ENCODE data around the gene CCDC9B.
A peak's percentile ranks its signal among the peaks of the same experiment; 100 is the strongest.

Gene CCDC9B

DNA sequence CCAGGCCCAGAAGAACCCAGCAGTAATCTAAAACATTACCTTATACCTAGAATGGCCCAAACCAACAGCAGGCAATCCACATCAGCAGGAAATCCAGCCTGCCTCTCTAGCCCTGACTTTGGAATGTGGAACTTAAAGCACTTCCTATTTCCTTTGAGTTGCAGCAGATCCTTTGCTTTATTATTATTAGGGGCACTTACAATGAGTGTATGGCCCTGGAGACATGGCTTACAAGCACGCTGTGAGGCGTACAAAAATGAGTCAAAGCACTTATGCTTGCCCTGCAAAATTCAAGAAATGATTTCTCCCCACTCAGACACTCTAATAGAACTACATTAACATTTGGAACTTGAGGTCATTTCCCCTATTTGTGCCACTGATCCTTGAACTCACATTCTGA lies 32.2 kb upstream of the CCDC9B start:
- no peak overlapping the region for H3K27ac ChIP-seq (ENCODE audit: low read length)
- no peaks in the 10 kb centered on the region for H3K9me3 ChIP-seq (ENCODE audit: control insufficient read depth in 1 of 2, low read length in 2 of 2)

DNA sequence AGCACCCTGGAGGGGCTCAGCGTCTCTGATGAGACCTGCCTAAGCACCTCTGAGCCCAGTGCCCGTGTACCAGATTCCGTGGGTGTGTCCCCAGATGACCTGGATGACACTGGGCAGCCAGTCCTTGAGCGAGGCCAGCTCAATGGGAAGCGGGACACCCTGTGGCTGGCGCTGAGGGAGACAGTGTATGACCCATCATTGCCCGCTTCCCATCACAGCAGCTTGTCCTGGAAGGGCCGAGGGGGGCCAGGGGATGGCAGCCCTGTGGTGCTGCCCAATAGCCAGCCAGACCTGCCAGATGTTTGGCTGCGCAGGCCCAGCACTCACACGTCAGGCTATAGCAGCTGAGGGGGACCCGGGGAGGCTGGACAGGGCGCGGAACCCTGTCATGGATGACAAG lies 29.2 kb upstream of the CCDC9B start:
- Histone ChIP-seq H3K4me3 (ENCODE audit: low read depth in 1 of 2, low read length in 2 of 2) (no peak overlapping the region), H3K36me3 (ENCODE audit: control insufficient read depth in 1 of 2, insufficient read depth in 2 of 2, low read length in 2 of 2) (no peaks in the 10 kb centered on the region), H3K27me3 (ENCODE audit: low read depth, low read length) (no peaks in the 10 kb centered on the region), H3K27ac (ENCODE audit: low read length) (no peak overlapping the region), H3K4me1 (ENCODE audit: control insufficient read depth in 1 of 2, insufficient read depth in 2 of 2, low read length in 2 of 2) (peaks cover 0 to 16% of the 10 kb centered on the region in 2 donors), H3K9me3 (ENCODE audit: control insufficient read depth in 1 of 2, low read length in 2 of 2) (no peaks in the 10 kb centered on the region)

More for the DNA sequence above, 32.2 kb upstream of the CCDC9B start:
- no peaks in the 10 kb centered on the region for H3K36me3 ChIP-seq (ENCODE audit: control insufficient read depth in 1 of 2, insufficient read depth in 2 of 2, low read length in 2 of 2)
- H3K4me3 ChIP-seq (ENCODE audit: low read depth in 1 of 2, low read length in 2 of 2): no peak overlapping the region
- no peaks in the 10 kb centered on the region for H3K27me3 ChIP-seq (ENCODE audit: low read depth, low read length)
- H3K4me1 ChIP-seq (ENCODE audit: control insufficient read depth in 1 of 2, insufficient read depth in 2 of 2, low read length in 2 of 2): peaks cover 0 to 4% of the 10 kb centered on the region in 2 donors

DNA sequence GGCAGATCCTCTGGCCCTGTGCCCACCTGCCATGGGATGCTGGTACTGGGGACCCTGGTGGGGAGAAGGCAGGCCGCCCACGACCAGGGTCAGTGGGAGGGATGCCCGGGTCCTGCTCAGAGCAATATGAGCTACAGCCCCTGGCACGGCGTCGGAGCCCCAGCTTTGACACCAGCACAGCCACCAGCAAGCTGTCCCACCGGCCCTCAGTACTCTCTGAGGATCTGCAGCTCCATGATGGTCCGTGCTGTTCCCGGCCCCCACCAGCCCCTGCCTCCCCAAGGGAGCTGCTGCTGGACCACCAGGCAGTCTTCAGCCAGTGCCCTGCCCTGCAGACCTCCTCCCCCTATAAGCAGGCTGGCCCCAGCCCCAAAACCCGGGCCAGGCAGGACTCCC lies 28.7 kb upstream of the CCDC9B start:
- no peaks in the 10 kb centered on the region for H3K27me3 ChIP-seq (ENCODE audit: low read depth, low read length)
- H3K4me3 ChIP-seq (ENCODE audit: low read depth in 1 of 2, low read length in 2 of 2): no peak overlapping the region
- H3K27ac ChIP-seq (ENCODE audit: low read length): no peak overlapping the region
- no peaks in the 10 kb centered on the region for H3K36me3 ChIP-seq (ENCODE audit: control insufficient read depth in 1 of 2, insufficient read depth in 2 of 2, low read length in 2 of 2)
- H3K4me1 ChIP-seq (ENCODE audit: control insufficient read depth in 1 of 2, insufficient read depth in 2 of 2, low read length in 2 of 2): peaks cover 0 to 16% of the 10 kb centered on the region in 2 donors
- H3K9me3 ChIP-seq (ENCODE audit: control insufficient read depth in 1 of 2, low read length in 2 of 2): no peaks in the 10 kb centered on the region

DNA sequence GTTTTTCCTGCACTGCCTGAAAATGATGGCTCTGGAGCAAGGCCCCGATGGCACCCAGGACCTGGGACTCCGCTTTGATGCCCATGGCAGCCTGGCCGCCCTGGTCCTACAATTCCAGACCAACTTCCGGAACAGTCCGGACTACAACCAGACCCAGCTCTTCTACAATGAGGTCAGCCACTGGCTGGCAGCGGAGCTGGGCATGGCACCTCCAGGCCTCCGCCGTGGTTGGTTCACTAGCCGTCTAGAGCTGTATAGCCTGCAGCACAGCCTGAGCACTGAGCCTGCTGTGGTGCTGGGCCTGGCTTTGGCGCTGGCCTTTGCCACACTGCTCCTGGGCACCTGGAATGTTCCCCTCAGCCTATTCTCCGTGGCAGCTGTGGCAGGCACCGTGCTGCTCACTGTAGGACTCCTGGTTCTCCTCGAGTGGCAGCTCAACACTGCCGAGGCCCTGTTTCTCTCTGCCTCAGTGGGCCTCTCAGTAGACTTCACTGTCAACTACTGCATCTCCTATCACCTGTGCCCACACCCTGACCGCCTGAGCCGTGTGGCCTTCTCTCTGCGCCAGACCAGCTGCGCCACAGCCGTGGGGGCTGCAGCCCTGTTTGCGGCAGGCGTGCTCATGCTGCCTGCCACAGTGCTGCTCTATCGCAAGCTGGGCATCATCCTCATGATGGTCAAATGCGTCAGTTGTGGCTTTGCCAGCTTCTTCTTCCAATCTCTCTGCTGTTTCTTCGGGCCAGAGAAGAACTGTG lies 28.2 kb upstream of the CCDC9B start:
- Histone ChIP-seq H3K27me3 (ENCODE audit: low read depth, low read length) (no peaks in the 10 kb centered on the region), H3K27ac (ENCODE audit: low read length) (no peak overlapping the region), H3K36me3 (ENCODE audit: control insufficient read depth in 1 of 2, insufficient read depth in 2 of 2, low read length in 2 of 2) (no peaks in the 10 kb centered on the region), H3K9me3 (ENCODE audit: control insufficient read depth in 1 of 2, low read length in 2 of 2) (no peaks in the 10 kb centered on the region), H3K4me1 (ENCODE audit: control insufficient read depth in 1 of 2, insufficient read depth in 2 of 2, low read length in 2 of 2) (peaks cover 0 to 16% of the 10 kb centered on the region in 2 donors), H3K4me3 (ENCODE audit: low read depth in 1 of 2, low read length in 2 of 2) (no peak overlapping the region)

DNA sequence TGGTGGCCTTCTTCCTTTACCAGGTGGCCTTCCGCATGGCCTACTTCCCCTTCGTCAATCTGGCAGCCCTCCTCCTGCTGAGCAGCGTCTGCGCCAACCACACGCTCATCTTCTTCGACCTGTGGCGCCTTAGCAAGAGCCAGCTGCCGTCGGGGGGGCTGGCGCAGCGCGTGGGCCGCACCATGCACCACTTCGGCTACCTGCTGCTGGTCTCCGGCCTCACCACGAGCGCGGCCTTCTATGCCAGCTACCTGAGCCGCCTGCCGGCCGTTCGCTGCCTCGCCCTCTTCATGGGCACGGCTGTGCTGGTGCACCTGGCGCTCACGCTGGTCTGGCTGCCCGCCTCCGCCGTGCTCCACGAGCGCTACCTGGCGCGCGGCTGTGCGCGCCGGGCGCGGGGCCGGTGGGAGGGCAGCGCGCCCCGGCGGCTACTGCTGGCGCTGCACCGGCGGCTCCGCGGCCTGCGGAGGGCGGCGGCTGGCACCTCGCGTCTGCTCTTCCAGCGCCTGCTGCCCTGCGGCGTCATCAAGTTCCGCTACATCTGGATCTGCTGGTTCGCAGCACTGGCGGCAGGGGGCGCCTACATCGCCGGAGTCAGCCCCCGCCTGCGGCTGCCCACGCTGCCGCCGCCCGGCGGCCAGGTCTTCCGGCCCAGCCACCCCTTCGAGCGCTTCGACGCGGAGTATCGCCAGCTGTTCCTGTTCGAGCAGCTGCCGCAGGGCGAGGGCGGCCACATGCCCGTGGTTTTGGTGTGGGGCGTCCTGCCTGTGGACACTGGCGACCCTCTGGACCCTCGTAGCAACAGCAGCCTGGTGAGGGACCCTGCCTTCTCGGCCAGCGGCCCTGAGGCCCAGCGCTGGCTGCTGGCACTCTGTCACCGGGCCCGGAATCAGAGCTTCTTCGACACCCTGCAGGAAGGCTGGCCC lies 27.2 kb upstream of the CCDC9B start:
- no peak overlapping the region for H3K27ac ChIP-seq (ENCODE audit: low read length)
- peak overlapping the region; percentile 21 to 57 for H3K4me3 ChIP-seq (ENCODE audit: low read depth in 1 of 2, low read length in 2 of 2)
- no peaks in the 10 kb centered on the region for H3K27me3 ChIP-seq (ENCODE audit: low read depth, low read length)
- H3K4me1 ChIP-seq (ENCODE audit: control insufficient read depth in 1 of 2, insufficient read depth in 2 of 2, low read length in 2 of 2): peaks cover 0 to 16% of the 10 kb centered on the region in 2 donors
- no peaks in the 10 kb centered on the region for H3K36me3 ChIP-seq (ENCODE audit: control insufficient read depth in 1 of 2, insufficient read depth in 2 of 2, low read length in 2 of 2)
- H3K9me3 ChIP-seq (ENCODE audit: control insufficient read depth in 1 of 2, low read length in 2 of 2): no peaks in the 10 kb centered on the region

DNA sequence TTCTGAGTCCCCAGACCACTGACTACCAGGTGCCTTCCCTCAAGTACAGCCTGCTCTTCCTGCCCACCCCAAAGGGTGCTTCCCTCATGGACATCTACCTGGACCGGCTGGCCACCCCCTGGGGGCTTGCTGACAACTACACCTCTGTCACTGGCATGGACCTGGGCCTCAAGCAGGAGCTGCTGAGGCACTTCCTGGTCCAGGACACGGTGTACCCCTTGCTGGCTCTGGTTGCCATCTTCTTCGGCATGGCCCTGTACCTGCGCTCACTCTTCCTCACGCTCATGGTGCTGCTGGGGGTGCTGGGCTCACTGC lies 26.6 kb upstream of the CCDC9B start:
- Histone ChIP-seq H3K36me3 (ENCODE audit: control insufficient read depth in 1 of 2, insufficient read depth in 2 of 2, low read length in 2 of 2) (no peaks in the 10 kb centered on the region), H3K27ac (ENCODE audit: low read length) (no peak overlapping the region), H3K27me3 (ENCODE audit: low read depth, low read length) (no peaks in the 10 kb centered on the region), H3K9me3 (ENCODE audit: control insufficient read depth in 1 of 2, low read length in 2 of 2) (no peaks in the 10 kb centered on the region), H3K4me1 (ENCODE audit: control insufficient read depth in 1 of 2, insufficient read depth in 2 of 2, low read length in 2 of 2) (peaks cover 0 to 16% of the 10 kb centered on the region in 2 donors), H3K4me3 (ENCODE audit: low read depth in 1 of 2, low read length in 2 of 2) (peak overlapping the region; percentile 21 to 57)

DNA sequence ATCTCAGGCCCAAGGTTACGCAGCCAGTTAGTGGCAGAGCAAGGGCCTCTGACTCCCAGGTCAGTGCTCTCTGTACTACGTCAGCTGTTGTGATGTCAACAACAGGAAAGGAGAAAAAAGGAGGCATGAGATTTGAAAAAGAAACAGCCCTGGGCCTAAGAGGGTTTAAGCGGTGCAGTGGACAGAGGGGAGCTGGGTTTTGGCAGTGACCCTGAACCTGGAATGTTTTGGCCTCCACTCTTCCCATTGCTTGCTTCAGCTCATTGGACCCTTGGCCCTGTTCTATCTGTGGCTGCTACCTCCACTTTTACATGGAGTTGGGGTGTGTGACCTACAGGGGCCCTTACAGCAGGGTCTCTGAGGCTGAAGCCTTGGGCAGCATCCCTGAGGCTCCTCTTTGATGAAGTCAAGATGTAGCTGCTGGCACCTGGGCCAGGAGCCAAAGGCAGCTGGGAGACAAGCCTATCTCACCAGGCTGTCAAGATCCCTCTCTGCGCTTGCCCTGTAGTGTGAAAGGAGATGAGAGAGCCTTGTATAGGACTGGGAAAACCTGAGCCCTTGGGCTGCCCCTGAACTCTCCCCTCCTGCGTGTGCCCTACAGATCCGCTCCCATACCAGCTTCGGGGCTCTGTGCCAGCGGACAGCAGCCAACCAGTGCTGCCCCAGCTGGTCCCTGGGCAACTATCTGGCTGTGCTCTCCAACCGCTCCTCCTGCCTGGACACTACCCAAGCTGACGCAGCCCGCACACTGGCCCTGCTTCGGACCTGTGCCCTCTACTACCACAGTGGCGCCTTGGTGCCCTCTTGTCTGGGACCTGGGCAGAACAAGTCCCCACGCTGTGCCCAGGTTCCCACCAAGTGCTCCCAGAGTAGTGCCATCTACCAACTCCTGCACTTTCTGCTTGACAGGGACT lies 26.0 kb upstream of the CCDC9B start:
- H3K27me3 ChIP-seq (ENCODE audit: low read depth, low read length): no peaks in the 10 kb centered on the region
- H3K9me3 ChIP-seq (ENCODE audit: control insufficient read depth in 1 of 2, low read length in 2 of 2): no peaks in the 10 kb centered on the region
- peak overlapping the region in 1 of 2 donors; percentile 57 for H3K4me3 ChIP-seq (ENCODE audit: low read depth in 1 of 2, low read length in 2 of 2)
- H3K36me3 ChIP-seq (ENCODE audit: control insufficient read depth in 1 of 2, insufficient read depth in 2 of 2, low read length in 2 of 2): no peaks in the 10 kb centered on the region
- H3K4me1 ChIP-seq (ENCODE audit: control insufficient read depth in 1 of 2, insufficient read depth in 2 of 2, low read length in 2 of 2): peaks cover 0 to 16% of the 10 kb centered on the region in 2 donors
- no peak overlapping the region for H3K27ac ChIP-seq (ENCODE audit: low read length)

DNA sequence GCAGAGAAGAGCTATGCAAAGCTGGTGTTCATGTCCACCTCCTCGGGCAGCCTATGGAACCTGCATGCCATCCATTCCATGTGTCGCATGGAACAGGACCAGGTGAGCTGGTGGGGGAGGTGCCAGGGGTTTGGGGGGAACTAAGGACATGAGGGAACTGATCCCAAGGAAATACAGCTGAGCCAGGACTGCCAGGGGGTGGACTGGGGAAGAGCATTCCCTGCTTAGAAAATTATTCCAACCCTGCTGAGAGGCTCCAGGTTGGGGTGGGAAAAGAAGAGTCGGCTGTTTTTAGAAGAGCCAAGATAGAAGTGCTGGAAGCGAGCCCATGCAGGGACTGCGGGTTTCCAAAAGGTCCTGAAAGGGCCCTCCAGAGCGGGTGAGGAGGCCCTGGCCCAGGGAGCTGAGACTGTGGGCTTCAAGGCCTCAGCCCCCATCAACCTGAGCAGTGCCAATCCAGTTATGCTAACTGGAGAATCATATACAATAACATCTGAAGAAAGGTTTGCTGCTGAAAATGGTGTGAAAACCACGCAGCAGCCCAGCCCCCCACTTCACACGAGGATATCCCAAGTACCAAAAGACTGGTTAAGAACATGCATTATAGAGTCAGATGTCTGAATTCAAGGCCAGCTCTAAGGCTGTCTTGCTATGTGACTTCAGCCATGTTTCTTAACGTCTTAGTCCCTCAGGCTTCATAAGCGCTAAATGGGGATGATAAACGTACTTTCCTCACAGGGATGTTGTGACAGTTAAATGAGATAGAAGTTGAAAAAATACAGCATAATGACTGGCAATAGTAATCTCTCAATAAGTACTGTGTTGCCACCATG lies 25.1 kb upstream of the CCDC9B start:
- no peaks in the 10 kb centered on the region for H3K36me3 ChIP-seq (ENCODE audit: control insufficient read depth in 1 of 2, insufficient read depth in 2 of 2, low read length in 2 of 2)
- no peak overlapping the region for H3K27ac ChIP-seq (ENCODE audit: low read length)
- no peak overlapping the region for H3K4me3 ChIP-seq (ENCODE audit: low read depth in 1 of 2, low read length in 2 of 2)
- H3K27me3 ChIP-seq (ENCODE audit: low read depth, low read length): no peaks in the 10 kb centered on the region
- H3K9me3 ChIP-seq (ENCODE audit: control insufficient read depth in 1 of 2, low read length in 2 of 2): no peaks in the 10 kb centered on the region
- peaks cover 0 to 16% of the 10 kb centered on the region in 2 donors for H3K4me1 ChIP-seq (ENCODE audit: control insufficient read depth in 1 of 2, insufficient read depth in 2 of 2, low read length in 2 of 2)

DNA sequence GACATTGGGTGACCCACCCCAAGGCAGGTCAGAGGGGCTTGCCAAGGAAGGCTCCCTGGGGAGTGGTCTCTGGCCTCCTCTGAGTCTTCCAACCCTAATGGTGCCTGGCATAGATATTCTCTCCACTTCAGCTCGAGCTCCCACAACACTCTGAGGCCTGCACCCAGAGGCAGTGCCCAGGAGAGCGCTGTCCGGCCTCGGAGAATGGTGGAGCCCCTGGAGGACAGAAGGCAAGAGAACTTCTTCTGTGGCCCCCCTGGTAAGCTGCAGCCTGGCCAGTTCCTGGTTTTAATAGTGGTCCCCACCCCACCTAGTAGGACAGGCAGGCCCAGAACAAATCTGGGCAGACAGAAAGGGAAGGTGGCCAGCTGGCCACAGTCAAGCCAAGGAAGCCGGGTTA lies 24.3 kb upstream of the CCDC9B start:
- Histone ChIP-seq H3K27ac (ENCODE audit: low read length) (no peak overlapping the region), H3K4me1 (ENCODE audit: control insufficient read depth in 1 of 2, insufficient read depth in 2 of 2, low read length in 2 of 2) (peaks cover 0 to 16% of the 10 kb centered on the region in 2 donors), H3K36me3 (ENCODE audit: control insufficient read depth in 1 of 2, insufficient read depth in 2 of 2, low read length in 2 of 2) (no peaks in the 10 kb centered on the region), H3K4me3 (ENCODE audit: low read depth in 1 of 2, low read length in 2 of 2) (no peak overlapping the region), H3K9me3 (ENCODE audit: control insufficient read depth in 1 of 2, low read length in 2 of 2) (no peaks in the 10 kb centered on the region), H3K27me3 (ENCODE audit: low read depth, low read length) (no peaks in the 10 kb centered on the region)

DNA sequence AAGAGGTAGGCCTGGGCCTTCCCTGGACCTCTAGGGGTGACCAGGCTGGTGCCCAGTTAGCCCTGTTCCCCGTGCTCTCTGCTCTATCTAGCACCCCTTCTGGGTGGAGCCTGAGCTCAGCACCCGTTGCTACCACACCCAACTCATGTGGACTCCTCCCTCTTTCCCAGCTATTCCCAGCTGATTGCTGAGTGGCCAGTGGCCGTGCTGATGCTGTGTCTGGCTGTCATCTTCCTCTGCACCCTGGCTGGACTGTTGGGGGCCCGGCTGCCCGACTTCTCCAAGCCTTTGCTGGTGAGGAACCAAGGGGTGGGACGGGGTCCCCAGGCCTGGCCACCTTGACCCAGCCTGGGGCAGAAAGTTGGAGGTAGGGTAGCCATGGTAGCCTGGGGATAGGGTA lies 23.5 kb upstream of the CCDC9B start:
- Histone ChIP-seq H3K4me3 (ENCODE audit: low read depth in 1 of 2, low read length in 2 of 2) (no peak overlapping the region), H3K9me3 (ENCODE audit: control insufficient read depth in 1 of 2, low read length in 2 of 2) (no peaks in the 10 kb centered on the region), H3K4me1 (ENCODE audit: control insufficient read depth in 1 of 2, insufficient read depth in 2 of 2, low read length in 2 of 2) (peaks cover 0 to 16% of the 10 kb centered on the region in 2 donors), H3K36me3 (ENCODE audit: control insufficient read depth in 1 of 2, insufficient read depth in 2 of 2, low read length in 2 of 2) (no peaks in the 10 kb centered on the region), H3K27me3 (ENCODE audit: low read depth, low read length) (no peaks in the 10 kb centered on the region), H3K27ac (ENCODE audit: low read length) (no peak overlapping the region)
